Anterior cingulate cortex (tissue), 58 donors: ENCODE measurements around the gene ACVR2B.

ENCODE experiments used
- DNase-seq, 58 donors: peaks; one replicate each; lab custom pipeline; 2025; lab: John Stamatoyannopoulos, UW

ACVR2B gene

GRCh38 chr3:38522002-38522401 lies 68.3 kb downstream of the ACVR2B start:
- peak in 1 of 58 donors; percentile 6 for DNase-seq

GRCh38 chr3:38524141-38524739 lies 70.5 kb downstream of the ACVR2B start:
- no peak for DNase-seq

- DNase-seq: no peak
These were observed 73.1 kb downstream of the ACVR2B start for GRCh38 chr3:38526792-38527191.

GRCh38 chr3:38528457-38528856 lies 74.8 kb downstream of the ACVR2B start:
- DNase-seq: no peak

- no peak for DNase-seq
These were observed 78.8 kb downstream of the ACVR2B start for GRCh38 chr3:38532529-38532928.

- DNase-seq: no peak
These were observed 79.7 kb downstream of the ACVR2B start for GRCh38 chr3:38533285-38533976.

GRCh38 chr3:38534180-38534579 lies 80.5 kb downstream of the ACVR2B start:
- no peak for DNase-seq

- DNase-seq: no peak
These were observed 80.9 kb downstream of the ACVR2B start for GRCh38 chr3:38534604-38535003.

- no peak for DNase-seq
These were observed 83.0 kb downstream of the ACVR2B start for GRCh38 chr3:38536671-38537070.

- DNase-seq: no peak
These were observed 85.2 kb downstream of the ACVR2B start for GRCh38 chr3:38538773-38539353.

- no peak for DNase-seq
These were observed 88.1 kb downstream of the ACVR2B start for GRCh38 chr3:38541806-38542205.
